ENCODE measurements around the gene UBE2H.

UBE2H gene

DNA sequence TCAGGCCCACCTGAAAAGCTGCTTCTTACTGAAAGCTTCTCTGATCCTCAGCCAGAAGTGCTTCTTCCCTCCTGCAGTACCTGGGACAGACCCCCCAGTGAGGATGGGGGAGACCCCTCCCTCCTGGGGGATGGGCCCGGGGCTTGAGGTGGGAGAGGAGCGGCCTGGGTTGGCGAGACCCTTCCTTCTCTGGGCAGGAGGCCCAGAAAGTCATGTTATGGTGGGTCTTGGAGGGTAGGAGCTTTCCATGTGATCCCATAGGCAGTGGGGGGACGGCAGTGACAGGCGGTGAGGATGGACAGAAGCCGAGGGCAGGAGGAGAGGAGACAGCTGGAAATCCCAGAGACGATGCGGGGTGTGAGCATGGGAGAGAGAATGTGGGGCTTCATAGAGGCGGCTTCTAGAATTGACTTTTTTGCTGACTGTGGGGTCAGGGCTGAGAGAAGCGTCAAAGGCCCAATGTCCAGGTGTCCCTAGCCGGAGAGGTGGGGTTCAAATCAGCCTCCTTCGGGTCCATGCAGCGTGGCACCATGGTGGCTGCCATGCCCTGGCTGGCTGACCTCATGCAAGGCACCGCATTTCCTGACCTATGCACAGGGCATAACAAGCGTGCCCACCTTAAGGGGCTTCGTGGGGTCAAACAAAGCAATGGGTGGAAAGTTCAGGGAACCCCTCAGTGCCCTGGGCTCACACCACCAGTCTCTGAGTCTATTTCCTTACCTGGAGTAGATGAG lies 154.0 kb downstream of the UBE2H start:
- no peaks in the 10 kb centered on the region for H3K4me1 ChIP-seq (ENCODE audit: control insufficient read depth, insufficient read depth, low read length)
- ChIA-PET POLR2A (no interaction called here), CTCF (no interaction called here)
- H3K4me3 ChIP-seq (ENCODE audit: low read depth, low read length) = no peak overlapping the region
- TF ChIP-seq ZNF350 (tag by site-specific recombination; IDR thresholded peaks at IDR 0.05) = no peak
- no peak for TF ChIP-seq REST (tag by site-specific recombination; IDR thresholded peaks at IDR 0.05)
- TF ChIP-seq KLF8 (tag by site-specific recombination; IDR thresholded peaks at IDR 0.05) = no peak
- no peak for TF ChIP-seq ZNF157 (tag by site-specific recombination; IDR thresholded peaks at IDR 0.05)
- no peak for TF ChIP-seq ZNF221 (tag by site-specific recombination; IDR thresholded peaks at IDR 0.05; ENCODE audit: borderline replicate concordance)
- TF ChIP-seq ZNF211 (tag by site-specific recombination; IDR thresholded peaks at IDR 0.05; ENCODE audit: low read depth) = no peak
- no peak for TF ChIP-seq ZNF133 (tag by site-specific recombination; IDR thresholded peaks at IDR 0.05)
- no peak for TF ChIP-seq ZNF302 (tag by site-specific recombination; IDR thresholded peaks at IDR 0.05; ENCODE audit: low read depth)
- TF ChIP-seq, protein P1, sequence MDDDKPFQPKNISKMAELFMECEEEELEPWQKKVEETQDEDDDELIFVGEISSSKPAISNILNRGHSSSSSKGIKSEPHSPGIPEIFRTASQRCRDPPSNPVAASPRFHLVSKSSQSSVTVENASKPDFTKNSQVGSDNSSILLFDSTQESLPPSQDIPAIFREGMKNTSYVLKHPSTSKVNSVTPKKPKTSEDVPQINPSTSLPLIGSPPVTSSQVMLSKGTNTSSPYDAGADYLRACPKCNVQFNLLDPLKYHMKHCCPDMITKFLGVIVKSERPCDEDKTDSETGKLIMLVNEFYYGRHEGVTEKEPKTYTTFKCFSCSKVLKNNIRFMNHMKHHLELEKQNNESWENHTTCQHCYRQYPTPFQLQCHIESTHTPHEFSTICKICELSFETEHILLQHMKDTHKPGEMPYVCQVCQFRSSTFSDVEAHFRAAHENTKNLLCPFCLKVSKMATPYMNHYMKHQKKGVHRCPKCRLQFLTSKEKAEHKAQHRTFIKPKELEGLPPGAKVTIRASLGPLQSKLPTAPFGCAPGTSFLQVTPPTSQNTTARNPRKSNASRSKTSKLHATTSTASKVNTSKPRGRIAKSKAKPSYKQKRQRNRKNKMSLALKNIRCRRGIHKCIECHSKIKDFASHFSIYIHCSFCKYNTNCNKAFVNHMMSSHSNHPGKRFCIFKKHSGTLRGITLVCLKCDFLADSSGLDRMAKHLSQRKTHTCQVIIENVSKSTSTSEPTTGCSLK (tag by site-specific recombination; IDR thresholded peaks at IDR 0.05) = no peak
- no peak for TF ChIP-seq SCRT1 (tag by site-specific recombination; IDR thresholded peaks at IDR 0.05; ENCODE audit: borderline replicate concordance)
- no peak for TF ChIP-seq ZNF670 (tag by site-specific recombination; IDR thresholded peaks at IDR 0.05; ENCODE audit: low read depth)
- no peak overlapping the region for H3K27ac ChIP-seq (ENCODE audit: extremely low read depth, low read depth, low read length)
- H3K36me3 ChIP-seq (ENCODE audit: control insufficient read depth in 2 of 2, insufficient read depth in 1 of 2, low read length in 2 of 2) = no peaks in the 10 kb centered on the region
- no peaks in the 10 kb centered on the region for H3K9me3 ChIP-seq (ENCODE audit: control insufficient read depth, insufficient read depth, low read depth, low read length)

DNA sequence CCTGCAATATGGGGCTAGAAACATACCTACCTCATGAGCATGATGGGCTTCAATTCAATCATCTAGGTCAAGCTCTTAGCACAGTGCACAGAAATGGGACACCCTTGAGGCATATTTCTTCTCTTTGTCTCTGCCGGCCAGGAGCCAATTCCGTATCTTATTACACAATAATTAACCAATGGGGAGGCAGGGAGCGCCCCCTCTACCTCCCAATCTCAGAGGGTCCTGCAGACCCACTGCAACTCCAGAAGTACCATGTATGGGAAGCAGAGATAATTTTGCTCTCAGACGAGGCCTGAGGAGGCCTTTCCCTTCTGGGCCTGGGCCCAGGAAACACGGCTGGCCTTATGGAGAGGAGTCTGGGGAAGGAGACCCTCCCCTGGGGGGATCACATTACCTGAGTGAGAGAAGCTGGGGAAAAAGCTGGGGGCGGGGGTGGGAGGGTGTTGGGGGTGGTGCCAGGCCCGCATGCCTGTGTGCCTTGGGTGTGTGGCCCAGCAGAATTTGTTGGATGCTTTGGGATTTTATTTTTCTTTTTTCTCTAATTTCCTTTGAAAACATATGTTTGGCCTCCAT lies 155.5 kb downstream of the UBE2H start:
- no peaks in the 10 kb centered on the region for H3K36me3 ChIP-seq (ENCODE audit: control insufficient read depth in 2 of 2, insufficient read depth in 1 of 2, low read length in 2 of 2)
- ChIA-PET POLR2A (no interaction called here), CTCF (no interaction called here)
- no peak overlapping the region for H3K4me3 ChIP-seq (ENCODE audit: low read depth, low read length)
- no peak overlapping the region for H3K27ac ChIP-seq (ENCODE audit: extremely low read depth, low read depth, low read length)
- H3K4me1 ChIP-seq (ENCODE audit: control insufficient read depth, insufficient read depth, low read length) = no peaks in the 10 kb centered on the region
- no peak for TF ChIP-seq ZNF394 (tag by site-specific recombination; IDR thresholded peaks at IDR 0.05; ENCODE audit: borderline replicate concordance)
- TF ChIP-seq ZNF830 (tag by site-specific recombination; IDR thresholded peaks at IDR 0.05; ENCODE audit: low read depth) = no peak
- TF ChIP-seq ZNF549 (tag by site-specific recombination; IDR thresholded peaks at IDR 0.05) = no peak
- TF ChIP-seq ZSCAN30 (tag by site-specific recombination; IDR thresholded peaks at IDR 0.05) = no peak
- no peak for TF ChIP-seq ZNF48 (tag by site-specific recombination; IDR thresholded peaks at IDR 0.05)
- TF ChIP-seq ZFHX2 (tag by site-specific recombination; conservative IDR thresholded peaks at IDR 0.05) = no peak
- no peak for TF ChIP-seq ZNF19 (tag by site-specific recombination; IDR thresholded peaks at IDR 0.05; ENCODE audit: low read depth)
- TF ChIP-seq ZNF792 (tag by site-specific recombination; IDR thresholded peaks at IDR 0.05) = no peak
- TF ChIP-seq ZNF138 (tag by site-specific recombination; IDR thresholded peaks at IDR 0.05; ENCODE audit: borderline replicate concordance) = no peak
- TF ChIP-seq HOXC10 (CRISPR knock-in tag; IDR thresholded peaks at IDR 0.05) = no peak
- no peak for TF ChIP-seq ZNF777 (tag by site-specific recombination; IDR thresholded peaks at IDR 0.05; ENCODE audit: borderline replicate concordance)
- no peak for TF ChIP-seq ZNF473 (tag by site-specific recombination; IDR thresholded peaks at IDR 0.05)
- no peak for TF ChIP-seq ZNF175 (tag by site-specific recombination; IDR thresholded peaks at IDR 0.05)
- TF ChIP-seq ZNF501 (tag by site-specific recombination; IDR thresholded peaks at IDR 0.05) = no peak
- H3K9me3 ChIP-seq (ENCODE audit: control insufficient read depth, insufficient read depth, low read depth, low read length) = no peaks in the 10 kb centered on the region

Data from HEK293 (cell line).